HepG2 (cell line): Measurements from ENCODE around the gene TMEM129. TPM values are rescaled to one million over a fixed set of nuclear protein-coding genes. Genes with fewer than 3 reads are reported as not detected.

ENCODE experiments used
- CBFB ChIP-seq: sonication (generic); formaldehyde crosslinking; IDR thresholded peaks from 2 replicates; pipeline ENCODE4 v1.4.0; 2020; ENCODE audit warnings: missing genetic modification reagents
- DRAP1 ChIP-seq: IDR thresholded peaks from 2 replicates; pipeline ENCODE4 v1.6.1; 2016; ENCODE audit warnings: missing genetic modification reagents, missing compliant biosample characterization
- GPN1 ChIP-seq: sonication (generic); formaldehyde crosslinking; IDR thresholded peaks from 2 replicates; pipeline ENCODE4 v1.5.1; 2020; ENCODE audit warnings: missing genetic modification reagents, borderline replicate concordance
- HNRNPK ChIP-seq: fragments of 200-400 bp; formaldehyde crosslinking; IDR thresholded peaks from 2 replicates; pipeline ENCODE4 v1.6.1; 2018; ENCODE audit warnings: low read length, low read depth, moderate library complexity, mild to moderate bottlenecking; ENCODE audit not compliant: poor library complexity, severe bottlenecking
- KDM2A ChIP-seq: sonication (generic); formaldehyde crosslinking; IDR thresholded peaks from 2 replicates; pipeline ENCODE4 v1.4.0; 2020; ENCODE audit warnings: low read depth, missing genetic modification reagents, borderline replicate concordance
- MTF2 ChIP-seq: sonication (generic); formaldehyde crosslinking; IDR thresholded peaks from 2 replicates; pipeline ENCODE4 v1.5.0; 2020; ENCODE audit warnings: missing genetic modification reagents, borderline replicate concordance
- MZF1 ChIP-seq: sonication (generic); formaldehyde crosslinking; IDR thresholded peaks from 2 replicates; pipeline ENCODE4 v1.8.1; 2023; ENCODE audit warnings: mild to moderate bottlenecking, missing genetic modification reagents, borderline replicate concordance
- NPAS2 ChIP-seq: sonication (generic); formaldehyde crosslinking; IDR thresholded peaks from 2 replicates; pipeline ENCODE4 v1.8.0; 2022; ENCODE audit warnings: mild to moderate bottlenecking, missing genetic modification reagents, borderline replicate concordance
- RAD21 ChIP-seq: fragments of 450-650 bp; formaldehyde crosslinking; IDR thresholded peaks from 2 replicates; pipeline ENCODE4 v1.5.0; 2020; ENCODE audit warnings: mild to moderate bottlenecking
- RARA ChIP-seq: IDR thresholded peaks from 2 replicates; pipeline ENCODE4 v1.6.1; 2016; ENCODE audit warnings: missing genetic modification reagents, missing compliant biosample characterization
- RBM22 ChIP-seq: fragments of 200-400 bp; formaldehyde crosslinking; optimal IDR thresholded peaks from 2 replicates; pipeline ENCODE3; 2017; ENCODE audit warnings: mild to moderate bottlenecking, low read length, moderate library complexity
- RCOR2 ChIP-seq: IDR thresholded peaks from 2 replicates; pipeline ENCODE4 v1.6.1; 2016; ENCODE audit warnings: missing biosample characterization, missing genetic modification reagents
- SMC3 ChIP-seq: IDR thresholded peaks from 2 replicates; pipeline ENCODE4 v1.6.1; 2011; ENCODE audit warnings: low read length, improper control_type of control experiment
- TBX3 ChIP-seq: fragments of 450-650 bp; IDR thresholded peaks from 2 replicates; pipeline ENCODE4 v1.6.1; 2017; ENCODE audit warnings: antibody characterized with exemption, mild to moderate bottlenecking, inconsistent platforms, borderline replicate concordance
- TCF7L2 ChIP-seq: IDR thresholded peaks from 2 replicates; pipeline ENCODE4 v1.6.1; 2011; ENCODE audit warnings: mild to moderate bottlenecking, low read depth, low read length, moderate library complexity
- TP53 ChIP-seq: sonication (generic); formaldehyde crosslinking; conservative IDR thresholded peaks from 2 replicates; pipeline ENCODE4 v1.4.0; 2020; ENCODE audit warnings: missing genetic modification reagents
- UBTF ChIP-seq: sonication (generic); formaldehyde crosslinking; IDR thresholded peaks from 2 replicates; pipeline ENCODE4 v1.4.0; 2020; ENCODE audit warnings: mild to moderate bottlenecking, missing genetic modification reagents
- XBP1 ChIP-seq: sonication (generic); formaldehyde crosslinking; IDR thresholded peaks from 2 replicates; pipeline ENCODE4 v1.5.0; 2020; ENCODE audit warnings: missing genetic modification reagents
- ZC3H13 ChIP-seq: sonication (generic); formaldehyde crosslinking; IDR thresholded peaks from 2 replicates; pipeline ENCODE4 v1.8.1; 2023; ENCODE audit warnings: mild to moderate bottlenecking, missing genetic modification reagents, moderate library complexity
- ZNF292 ChIP-seq: sonication (generic); formaldehyde crosslinking; IDR thresholded peaks from 2 replicates; pipeline ENCODE4 v1.8.1; 2022; ENCODE audit warnings: mild to moderate bottlenecking, low read depth, missing genetic modification reagents, borderline replicate concordance
- ZNF34 ChIP-seq: sonication (generic); formaldehyde crosslinking; IDR thresholded peaks from 2 replicates; pipeline ENCODE4 v1.4.0; 2020; ENCODE audit warnings: mild to moderate bottlenecking, missing genetic modification reagents, borderline replicate concordance
- ZNF589 ChIP-seq: sonication (generic); formaldehyde crosslinking; conservative IDR thresholded peaks from 2 replicates; pipeline ENCODE4 v1.8.0; 2022; ENCODE audit warnings: mild to moderate bottlenecking, moderate library complexity, missing genetic modification reagents
- ZNF746 ChIP-seq: sonication (generic); formaldehyde crosslinking; IDR thresholded peaks from 2 replicates; pipeline ENCODE4 v1.8.0; 2022; ENCODE audit warnings: mild to moderate bottlenecking, missing genetic modification reagents
- ZNF775 ChIP-seq: sonication (generic); formaldehyde crosslinking; IDR thresholded peaks from 2 replicates; pipeline ENCODE4 v1.4.0; 2020; ENCODE audit warnings: missing genetic modification reagents, mild to moderate bottlenecking, moderate library complexity, borderline replicate concordance
- ZNF781 ChIP-seq: sonication (generic); formaldehyde crosslinking; IDR thresholded peaks from 2 replicates; pipeline ENCODE4 v1.5.1; 2020; ENCODE audit warnings: borderline replicate concordance, mild to moderate bottlenecking, missing genetic modification reagents; ENCODE audit errors: not compliant biosample characterization
- ZSCAN29 ChIP-seq: sonication (generic); formaldehyde crosslinking; conservative IDR thresholded peaks from 2 replicates; pipeline ENCODE4 v1.4.0; 2020; ENCODE audit warnings: mild to moderate bottlenecking, missing genetic modification reagents
- polyA plus RNA-seq, 8 experiments: library from polyadenylated mRNA; depleted of rRNA in 3 of 8; stranded (reverse) in 7 of 8; unstranded in 1 of 8; fragments of >200 nt; fragmentation: Illumina TruSeq in 4 of 8; extraction: Trizol in 4 of 8; gene quantifications; 2 replicates each; pipeline versions ENCODE4 v1.2.1 to v1.2.3, GENCODE V29; 2011 to 2016; ENCODE audit warnings: low read depth in 4 of 8, missing spikeins in 1 of 8, mixed read lengths in 1 of 8; ENCODE audit not compliant: insufficient read depth in 1 of 8
- total RNA-seq, 5 experiments: library from RNA; depleted of rRNA; stranded (reverse); fragments of >200 nt; fragmentation: Illumina TruSeq; extraction: Trizol; gene quantifications; 2 replicates each; pipeline ENCODE4 v1.2.3, GENCODE V29; 2016; ENCODE audit warnings: low read depth in 1 of 5
- TF ChIP-seq, protein P1 (sequence below): sonication (generic); formaldehyde crosslinking; IDR thresholded peaks from 2 replicates; pipeline ENCODE4 v1.5.0; 2020; ENCODE audit warnings: mild to moderate bottlenecking, missing genetic modification reagents, moderate library complexity

Gene TMEM129
- total and polyA plus RNA-seq, 2 of the 13 experiments (the other 11 are each of a cell fraction or from before 2014, with no cell fraction given): 19.0 to 25.8 TPM

DNA sequence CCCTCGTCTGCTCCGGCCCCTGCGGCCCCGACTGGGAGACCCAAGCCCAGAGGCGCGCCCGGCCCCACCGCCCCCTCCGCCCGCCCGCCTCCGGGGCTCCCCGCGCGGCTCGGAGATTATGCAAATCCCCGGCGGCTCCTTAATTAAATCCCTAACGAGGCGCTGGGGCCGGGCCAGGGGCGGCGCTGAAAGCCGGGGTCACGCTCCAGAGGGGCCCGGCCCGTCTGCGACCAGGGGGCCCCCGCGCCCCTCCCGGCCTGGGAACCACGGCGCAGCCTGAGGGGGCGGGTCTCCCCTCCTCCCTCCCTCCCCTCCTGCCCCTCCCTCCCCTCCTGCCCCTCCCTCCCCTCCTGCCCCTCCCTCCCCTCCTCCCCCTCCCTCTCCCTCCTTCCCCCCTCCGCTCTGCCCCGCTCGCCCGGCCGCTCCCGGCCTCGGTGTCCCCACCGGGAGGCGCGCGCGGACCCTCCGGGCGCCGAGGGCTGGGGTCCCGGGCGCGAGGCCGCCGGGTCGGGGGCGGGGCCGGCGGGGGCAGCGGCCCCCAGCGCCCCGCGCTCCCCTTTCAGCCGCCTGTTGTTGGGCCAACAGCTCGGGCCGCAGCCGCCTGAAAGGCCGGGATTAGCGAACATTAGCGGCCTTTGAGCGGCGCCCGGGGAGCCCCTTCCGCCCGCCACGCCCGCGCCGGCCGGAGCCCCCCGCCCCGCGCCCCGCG is 46.1 kb upstream of the TMEM129 start (continued):
- TF ChIP-seq, protein P1, sequence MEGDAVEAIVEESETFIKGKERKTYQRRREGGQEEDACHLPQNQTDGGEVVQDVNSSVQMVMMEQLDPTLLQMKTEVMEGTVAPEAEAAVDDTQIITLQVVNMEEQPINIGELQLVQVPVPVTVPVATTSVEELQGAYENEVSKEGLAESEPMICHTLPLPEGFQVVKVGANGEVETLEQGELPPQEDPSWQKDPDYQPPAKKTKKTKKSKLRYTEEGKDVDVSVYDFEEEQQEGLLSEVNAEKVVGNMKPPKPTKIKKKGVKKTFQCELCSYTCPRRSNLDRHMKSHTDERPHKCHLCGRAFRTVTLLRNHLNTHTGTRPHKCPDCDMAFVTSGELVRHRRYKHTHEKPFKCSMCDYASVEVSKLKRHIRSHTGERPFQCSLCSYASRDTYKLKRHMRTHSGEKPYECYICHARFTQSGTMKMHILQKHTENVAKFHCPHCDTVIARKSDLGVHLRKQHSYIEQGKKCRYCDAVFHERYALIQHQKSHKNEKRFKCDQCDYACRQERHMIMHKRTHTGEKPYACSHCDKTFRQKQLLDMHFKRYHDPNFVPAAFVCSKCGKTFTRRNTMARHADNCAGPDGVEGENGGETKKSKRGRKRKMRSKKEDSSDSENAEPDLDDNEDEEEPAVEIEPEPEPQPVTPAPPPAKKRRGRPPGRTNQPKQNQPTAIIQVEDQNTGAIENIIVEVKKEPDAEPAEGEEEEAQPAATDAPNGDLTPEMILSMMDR (CRISPR knock-in tag): peak; percentile 33; the same call in 1 of the 2 replicates
- TF ChIP-seq ZNF292 (CRISPR knock-in tag): no peak
- no peak for TF ChIP-seq MTF2
- TF ChIP-seq UBTF (CRISPR knock-in tag): no peak
- no peak for TF ChIP-seq DRAP1
- 0 out of 2 replicates have a peak, but pooled peaks have one; percentile 19 for TF ChIP-seq ZNF746 (CRISPR knock-in tag)
- TF ChIP-seq ZC3H13 (CRISPR knock-in tag): 0 out of 2 replicates have a peak, but pooled peaks have one; percentile 2
- no peak for TF ChIP-seq ZNF775 (CRISPR knock-in tag)
- TF ChIP-seq SMC3: no peak
- no peak for TF ChIP-seq RCOR2
- no peak for TF ChIP-seq ZNF781 (CRISPR knock-in tag)
- TF ChIP-seq CBFB (CRISPR knock-in tag): no peak
- TF ChIP-seq TBX3: no peak
- TF ChIP-seq ZNF589 (CRISPR knock-in tag): no peak
- peak; percentile 99 for TF ChIP-seq HNRNPK
- TF ChIP-seq TCF7L2: no peak
- 0 out of 2 replicates have a peak, but pooled peaks have one; percentile 11 for TF ChIP-seq RARA (CRISPR knock-in tag)
- TF ChIP-seq ZNF34 (CRISPR knock-in tag): no peak
- TF ChIP-seq TP53: no peak
- no peak for TF ChIP-seq GPN1 (CRISPR knock-in tag)
- TF ChIP-seq NPAS2 (CRISPR knock-in tag): no peak
- no peak for TF ChIP-seq MZF1
- peak; percentile 2; the same call in 1 of the 2 replicates for TF ChIP-seq KDM2A (CRISPR knock-in tag)
- TF ChIP-seq RBM22: no peak
- TF ChIP-seq ZSCAN29: no peak
- no peak for TF ChIP-seq XBP1 (CRISPR knock-in tag)
- TF ChIP-seq RAD21 (CRISPR knock-in tag): no peak
